HG03025 (cell line): ENCODE data around the gene SLC39A10.

Experiments
- ATAC-seq: cut with Tn5 transposase; IDR thresholded peaks from one replicate; pipeline ENCODE4 v1.9.1; 2021; ENCODE audit warnings: mild to moderate bottlenecking, moderate library complexity; ENCODE audit not compliant: unreplicated experiment, low FRiP score

SLC39A10 gene

GRCh38 chr2:195779491-195779890, 122.5 kb downstream of the SLC39A10 start:
- ATAC-seq: no peak

GRCh38 chr2:195782156-195782555, 125.1 kb downstream of the SLC39A10 start:
- no peak for ATAC-seq
